Activated effector memory CD4-positive, alpha-beta T cell treated with anti-CD3 and anti-CD28 coated beads, Interleukin-2, amount 50 U/mL, for 16 hours (primary cell): ENCODE measurements around the gene CAMK1D.

Source experiments
- DNase-seq: peaks from one replicate; pipeline ENCODE4 v3.0.0-alpha.2; 2020

CAMK1D gene

DNA sequence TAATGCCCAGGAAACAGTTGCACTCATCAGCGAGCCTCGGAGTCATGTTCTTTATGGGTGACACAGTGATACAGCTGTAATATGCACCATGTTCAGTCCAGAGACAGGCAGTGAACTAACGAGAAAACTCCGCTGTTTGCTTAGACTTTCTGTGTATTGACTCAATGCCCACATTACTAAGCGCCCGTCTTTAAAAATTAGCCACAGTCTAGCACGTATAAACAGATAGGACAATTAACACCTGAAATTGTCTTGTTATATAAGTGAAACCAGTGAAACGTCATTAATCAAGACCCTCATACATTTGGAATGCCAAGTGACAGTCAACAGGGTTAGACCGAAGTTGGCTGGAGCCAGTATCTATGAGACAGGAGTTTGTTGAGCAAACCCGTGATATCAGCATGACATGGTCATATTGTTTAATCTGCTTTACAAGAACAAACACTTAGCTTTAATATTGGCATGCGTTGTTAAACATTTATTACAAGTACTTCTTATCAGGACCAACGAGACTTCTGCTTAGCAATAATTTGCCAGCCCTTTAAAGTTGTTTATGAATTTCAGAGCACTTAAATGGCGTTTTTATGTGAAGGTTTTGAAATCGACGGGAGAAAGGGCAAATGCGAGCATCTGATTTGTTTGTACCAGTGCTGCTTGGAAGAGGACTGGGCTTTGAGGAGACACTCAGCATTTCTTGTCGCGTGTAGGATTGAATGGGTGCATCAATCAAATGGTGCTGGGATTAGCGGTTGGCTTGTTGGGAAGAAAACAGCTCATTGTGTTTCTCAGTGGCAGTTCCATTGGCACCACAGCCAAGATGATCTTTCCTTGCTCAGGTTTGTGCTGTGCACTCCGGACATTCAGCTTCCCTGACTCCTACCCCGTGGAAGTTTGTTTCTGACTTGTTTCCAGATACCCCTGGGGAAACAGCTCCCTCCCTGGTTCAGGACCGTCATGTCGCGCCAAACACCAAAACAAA lies 56.3 kb downstream of the CAMK1D start:
- DNase-seq = no peak

DNA sequence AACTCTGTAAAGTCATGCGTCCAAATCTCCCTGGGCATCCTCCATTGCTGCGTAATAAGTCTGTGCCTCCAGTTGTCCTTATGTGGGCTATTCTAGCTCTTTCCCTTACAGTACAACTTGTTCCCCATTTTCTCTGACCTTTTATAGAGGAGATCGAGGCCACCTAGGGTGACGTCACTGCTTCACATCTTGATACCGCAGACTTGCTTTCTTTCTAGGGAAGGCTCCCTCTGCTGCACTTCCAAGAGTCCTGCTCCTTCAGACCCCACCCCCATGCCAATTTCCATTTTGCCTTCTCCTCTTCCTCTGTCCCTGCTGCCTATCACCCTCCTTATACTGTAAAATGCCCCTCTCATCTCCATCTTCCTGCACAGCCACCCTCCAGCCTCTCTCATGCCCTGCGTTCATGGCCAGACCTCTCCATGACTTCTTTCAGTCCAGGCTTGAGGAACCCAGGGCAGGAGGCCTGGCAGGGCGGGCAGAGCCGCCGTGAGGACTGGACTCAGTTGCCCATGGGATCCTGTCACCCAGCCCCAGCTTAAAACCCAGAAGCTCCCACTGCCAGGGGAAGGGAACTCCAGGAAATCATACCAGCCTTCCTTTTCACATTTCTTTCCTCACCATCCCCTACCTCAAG lies 57.5 kb downstream of the CAMK1D start:
- no peak for DNase-seq

DNA sequence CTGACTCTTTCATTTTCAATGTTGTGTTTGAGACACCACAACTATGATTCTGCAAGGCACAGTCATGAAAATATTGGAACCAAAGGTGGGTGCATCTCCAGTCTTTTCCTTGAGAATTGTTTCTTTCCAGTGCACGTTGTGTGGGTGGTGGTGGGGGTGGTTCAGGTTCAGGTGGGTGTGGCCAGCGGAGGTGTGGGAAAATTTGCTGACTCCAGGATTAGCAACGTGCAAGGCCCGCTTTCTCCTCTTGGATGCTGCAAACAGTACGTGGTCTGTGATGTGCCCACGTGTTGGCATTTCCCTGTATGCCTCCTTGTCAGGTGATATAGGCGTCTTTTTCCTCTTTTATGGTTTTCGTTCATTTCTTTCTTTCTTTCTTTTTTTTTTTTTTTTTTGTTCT lies 59.1 kb downstream of the CAMK1D start:
- no peak for DNase-seq

DNA sequence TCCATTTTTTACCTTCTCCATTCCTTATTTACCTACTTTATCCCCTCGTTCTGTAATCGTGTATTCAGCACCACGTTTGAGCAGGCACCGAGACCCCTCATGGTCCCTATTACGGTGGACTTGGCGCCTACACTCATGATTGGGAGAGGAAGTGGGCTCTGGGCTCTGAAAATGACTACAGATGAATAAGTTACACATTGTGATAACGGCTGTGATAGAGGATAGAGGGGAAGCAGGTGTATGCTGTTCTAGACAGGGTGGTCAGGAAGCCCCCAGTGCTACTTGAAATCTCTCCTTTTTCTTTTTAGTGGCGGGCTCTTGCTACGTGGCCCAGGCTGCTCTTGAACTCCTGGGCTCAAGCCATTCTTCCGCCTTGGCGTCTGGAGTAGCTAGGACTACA lies 59.8 kb downstream of the CAMK1D start:
- DNase-seq = no peak

DNA sequence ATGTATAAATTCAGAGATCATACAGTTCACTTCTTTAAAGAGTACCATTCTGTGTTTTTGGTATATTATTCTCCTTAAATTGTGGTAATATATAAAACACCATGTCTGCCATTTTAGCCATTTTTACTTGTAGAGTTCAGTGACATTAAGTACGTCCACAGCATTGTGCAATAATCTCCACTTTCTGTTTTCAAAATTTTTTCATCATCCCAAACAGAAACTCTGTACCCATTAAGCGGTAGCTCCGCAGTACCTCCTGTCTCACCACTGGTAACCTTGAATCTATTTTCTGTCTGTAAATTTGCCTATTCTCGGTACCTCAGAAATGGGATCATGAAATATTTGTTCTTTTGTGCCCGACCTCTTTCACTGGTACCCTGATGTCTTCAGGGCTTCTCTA lies 60.3 kb downstream of the CAMK1D start:
- DNase-seq = no peak

DNA sequence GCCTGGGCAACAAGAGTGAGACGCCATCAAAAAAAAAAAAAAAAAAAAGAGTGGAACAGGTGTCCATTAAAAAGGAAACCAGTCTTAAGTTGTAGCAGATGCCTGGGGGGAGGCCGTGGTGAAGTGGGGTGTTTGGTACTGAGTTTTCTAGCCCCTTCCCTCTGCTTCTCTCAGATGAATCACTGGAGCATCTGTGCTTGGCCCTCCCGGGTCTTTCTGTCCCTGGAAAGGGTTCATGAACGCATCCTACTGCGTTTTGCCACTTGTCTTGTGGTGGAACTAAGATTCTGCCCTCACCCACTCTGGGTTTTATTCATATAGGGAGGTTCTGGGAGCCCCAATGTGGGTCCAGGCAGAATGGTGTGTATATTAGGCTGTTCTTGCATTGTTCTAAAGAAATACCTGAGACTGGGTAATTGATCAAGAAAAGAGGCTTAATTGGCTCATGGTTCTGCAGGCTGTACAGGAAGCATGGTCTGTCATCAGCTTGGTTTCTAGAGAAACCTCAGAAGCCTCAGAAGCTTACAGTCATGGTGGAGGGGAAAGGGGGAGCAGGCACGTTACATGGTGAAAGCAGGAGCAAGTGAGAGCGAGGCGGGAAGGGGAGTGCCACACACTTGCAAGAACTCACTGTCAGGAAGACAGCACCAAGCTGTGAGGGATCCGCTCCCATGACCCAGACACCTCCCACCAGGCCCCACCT lies 63.5 kb downstream of the CAMK1D start:
- no peak for DNase-seq

DNA sequence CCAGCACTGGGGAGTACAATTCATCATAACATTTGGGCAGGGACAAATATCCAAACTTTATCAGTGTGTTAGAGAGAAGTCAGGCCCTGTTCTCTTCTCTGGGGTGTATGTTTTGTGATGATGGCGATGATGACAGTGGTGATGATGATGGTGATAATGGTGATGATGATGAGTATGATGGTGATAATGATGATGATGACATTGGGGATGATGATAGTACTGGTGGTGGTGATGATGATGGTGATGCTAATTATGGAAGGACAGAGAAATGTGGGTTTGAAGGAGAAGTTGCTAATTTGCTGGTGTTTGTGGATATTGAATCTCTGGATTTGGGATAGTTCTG lies 64.0 kb downstream of the CAMK1D start:
- no peak for DNase-seq

DNA sequence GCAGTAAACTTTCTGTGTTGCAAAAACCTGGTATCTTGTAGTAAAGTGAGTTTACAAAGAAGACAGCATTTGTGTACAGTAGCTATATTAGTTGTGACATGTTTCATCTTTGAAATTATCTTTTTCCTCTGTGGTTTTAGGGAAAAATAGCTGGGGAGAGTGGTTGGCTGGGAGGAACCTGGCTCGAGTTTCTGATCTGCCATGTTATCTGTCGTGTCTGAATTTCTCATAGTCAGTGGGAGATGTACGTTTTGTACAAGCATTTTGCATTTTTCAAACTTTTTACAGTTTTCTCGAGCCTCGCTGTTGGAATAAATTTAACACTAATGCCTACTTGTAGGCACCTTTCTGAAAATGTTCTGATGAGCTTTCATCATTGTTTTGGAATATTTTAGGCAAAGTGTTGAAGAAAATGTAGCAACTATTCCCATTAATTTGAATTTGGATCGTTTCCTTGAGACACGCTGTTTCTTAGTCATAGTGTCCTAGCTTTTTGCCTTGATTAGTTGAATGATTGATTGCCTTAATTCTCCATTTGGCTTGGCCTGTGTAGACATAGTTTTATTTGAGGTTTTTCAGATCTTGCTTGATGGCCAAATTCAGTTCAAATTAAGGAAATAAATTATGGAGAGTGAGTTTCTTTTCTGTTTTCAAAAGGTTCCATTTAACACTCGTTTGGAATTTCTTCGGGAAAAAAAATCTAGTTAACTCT lies 65.1 kb downstream of the CAMK1D start:
- no peak for DNase-seq

DNA sequence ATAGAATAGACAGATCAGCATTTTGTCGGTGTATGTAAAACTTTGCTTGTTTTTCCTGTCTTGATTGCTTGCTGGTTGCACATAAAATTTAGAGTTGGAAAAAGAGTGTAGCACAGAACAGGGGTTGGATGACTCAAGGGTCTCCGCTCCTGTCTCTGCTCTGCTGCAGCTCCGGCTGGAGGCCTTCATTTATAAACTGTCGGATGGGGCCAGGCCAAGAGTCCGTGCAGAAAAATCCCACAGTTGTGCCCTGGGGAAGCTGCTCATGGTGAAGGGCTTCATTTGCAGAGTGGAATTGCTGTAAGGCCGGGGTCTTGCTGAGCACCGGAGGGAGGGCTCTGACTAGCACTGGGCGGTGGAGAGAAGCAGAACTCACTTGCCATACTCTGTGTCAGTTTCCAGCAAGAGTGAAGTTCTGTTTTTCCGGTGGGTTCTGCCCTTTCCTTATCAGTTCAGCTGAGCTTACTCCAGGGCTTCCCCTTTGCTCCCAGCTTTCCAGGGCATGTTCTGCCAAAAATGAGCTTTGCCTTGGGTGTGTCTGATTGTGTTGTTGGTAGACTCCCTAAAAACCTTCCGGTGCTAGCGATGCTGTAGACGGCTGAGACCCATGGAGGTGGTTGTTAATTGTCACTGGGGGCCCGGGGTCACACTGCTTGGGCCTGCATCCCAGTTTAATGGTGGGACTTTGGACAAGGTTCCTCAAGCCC lies 67.2 kb downstream of the CAMK1D start:
- no peak for DNase-seq

DNA sequence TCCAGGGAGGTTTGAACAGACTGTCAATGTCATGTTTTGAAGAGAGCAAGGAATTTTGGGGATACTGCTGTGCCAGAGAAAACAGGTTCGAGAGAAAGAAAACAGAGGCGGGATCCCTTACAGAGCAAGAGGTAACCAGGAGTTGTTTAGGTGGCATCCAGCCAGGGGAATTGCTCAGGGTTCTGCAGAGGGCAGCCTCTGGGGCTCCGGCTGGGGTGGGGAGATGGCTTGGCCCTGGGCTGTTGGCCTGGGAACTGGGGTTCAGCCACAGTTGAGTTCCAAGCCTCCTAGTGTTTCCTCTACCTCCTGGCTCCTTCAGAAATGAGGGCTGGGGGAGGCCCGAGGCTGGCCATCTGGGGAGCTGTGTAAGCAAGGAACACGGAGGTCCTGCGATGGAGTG lies 68.0 kb downstream of the CAMK1D start:
- no peak for DNase-seq

DNA sequence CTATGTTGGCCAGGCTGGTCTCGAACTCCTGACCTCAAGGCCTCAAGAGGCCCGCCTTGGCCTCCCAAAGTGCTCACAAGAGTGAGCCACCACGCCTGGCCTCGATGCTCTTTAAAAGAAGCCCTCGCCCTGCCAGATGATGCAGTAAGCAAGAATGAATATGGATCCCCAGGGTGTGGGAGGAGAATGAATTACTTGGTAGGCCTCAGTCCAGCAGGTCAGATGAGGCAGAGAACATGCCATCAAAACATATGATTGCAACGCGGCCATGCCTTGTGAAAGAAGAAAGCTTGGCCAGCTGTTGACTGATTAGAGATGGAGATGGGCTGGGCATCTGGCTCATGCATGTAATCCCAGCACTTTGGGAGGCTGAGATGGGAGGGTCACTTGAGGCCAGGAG lies 68.7 kb downstream of the CAMK1D start:
- DNase-seq = no peak

DNA sequence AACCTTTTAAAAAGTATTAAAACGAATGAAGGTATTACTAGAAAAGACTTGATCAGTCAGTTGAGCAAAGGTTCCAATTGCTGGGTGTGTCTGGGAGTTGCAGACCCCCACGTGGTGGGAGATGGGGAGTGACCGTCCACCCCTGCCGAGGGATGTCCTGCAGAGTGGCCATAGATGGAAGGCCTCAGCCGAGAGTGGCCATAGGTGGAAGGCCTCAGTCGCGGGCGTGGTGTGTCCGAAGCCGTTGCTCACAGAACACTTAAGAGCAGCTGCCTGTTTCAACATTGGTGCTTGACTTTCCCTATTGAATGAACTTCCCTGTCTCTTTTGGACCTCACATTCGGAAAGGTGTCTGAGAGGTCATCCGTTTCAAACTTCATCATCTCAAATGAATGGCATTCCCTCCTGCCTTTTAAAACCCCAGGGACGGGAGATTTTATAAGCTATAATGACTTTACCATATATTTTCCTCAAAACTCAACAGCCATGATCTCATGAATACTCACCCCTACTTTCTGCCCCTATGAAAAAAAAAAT lies 69.4 kb downstream of the CAMK1D start:
- no peak for DNase-seq

DNA sequence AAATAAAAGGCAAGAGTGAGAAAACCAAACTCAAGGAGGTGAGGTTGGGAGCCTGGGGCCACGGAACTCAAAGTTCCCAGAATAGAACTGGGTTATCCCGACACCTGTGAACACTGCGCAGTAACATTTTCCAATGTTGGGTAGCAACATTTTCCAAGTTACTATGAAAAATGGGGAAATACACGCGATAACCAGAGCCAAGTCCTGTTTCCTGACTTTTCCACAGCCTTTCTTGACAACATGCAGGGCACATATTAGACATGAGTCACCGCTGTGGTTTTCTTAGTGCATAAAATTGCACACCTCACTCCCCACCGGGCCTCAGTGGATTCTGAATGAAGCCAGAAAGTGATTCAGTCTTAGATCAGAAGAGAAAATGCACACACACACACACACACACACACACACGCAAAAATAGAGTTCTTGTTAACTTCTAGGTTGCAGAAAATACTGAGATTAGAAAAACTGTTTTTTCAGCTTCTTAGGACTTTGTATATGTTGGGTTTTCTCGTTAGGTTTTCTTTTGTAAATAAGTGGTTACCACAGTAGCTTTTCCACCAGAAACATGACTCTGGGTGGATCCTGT lies 70.0 kb downstream of the CAMK1D start:
- DNase-seq = peak; percentile 85

DNA sequence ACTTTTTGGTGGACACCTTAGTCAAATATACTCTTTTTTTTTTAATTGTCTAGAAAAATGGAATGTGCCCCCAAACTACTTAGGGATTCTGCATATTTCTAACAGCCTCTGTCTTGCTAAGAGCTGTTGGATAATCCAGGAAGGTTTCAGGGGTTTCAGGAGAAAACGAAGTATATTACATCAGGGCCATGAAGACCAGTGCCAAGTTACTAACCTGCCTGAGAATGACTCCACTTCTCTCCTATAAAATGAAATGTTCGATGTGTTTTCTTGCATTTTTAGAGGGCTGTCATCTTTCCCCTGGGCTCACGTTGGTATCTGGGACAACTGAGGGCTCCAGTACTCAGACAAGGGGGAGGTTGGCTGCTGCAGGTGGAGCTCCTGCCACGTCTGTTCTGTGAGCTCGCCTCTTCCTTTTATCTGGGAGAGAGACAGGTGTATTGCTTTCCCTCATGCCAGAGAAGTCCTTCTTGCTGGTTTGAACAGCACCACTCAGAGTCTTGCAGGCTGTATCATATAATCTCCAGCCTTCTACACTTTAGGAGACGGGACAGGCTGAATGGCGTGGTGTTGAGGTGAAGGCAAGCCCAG lies 71.3 kb downstream of the CAMK1D start:
- DNase-seq = no peak

DNA sequence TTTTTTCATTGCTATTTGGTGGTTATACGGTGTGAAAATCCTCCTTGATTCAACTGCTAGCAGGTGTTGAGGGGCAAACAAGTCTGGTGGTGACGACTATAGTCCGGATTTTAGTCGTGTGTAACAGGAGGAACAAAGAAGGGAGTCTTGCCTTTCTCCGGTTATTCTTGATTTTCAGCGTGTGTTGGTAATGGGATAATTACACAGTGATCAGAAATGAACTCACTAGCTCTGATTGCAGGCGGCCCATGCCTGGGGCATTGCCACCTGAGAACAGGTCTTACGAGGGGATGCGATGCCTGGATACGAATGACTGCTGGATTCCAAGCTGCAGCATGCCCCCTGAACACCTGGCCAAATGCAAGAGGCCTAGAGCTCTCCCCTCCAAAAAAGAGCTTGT lies 72.8 kb downstream of the CAMK1D start:
- no peak for DNase-seq

DNA sequence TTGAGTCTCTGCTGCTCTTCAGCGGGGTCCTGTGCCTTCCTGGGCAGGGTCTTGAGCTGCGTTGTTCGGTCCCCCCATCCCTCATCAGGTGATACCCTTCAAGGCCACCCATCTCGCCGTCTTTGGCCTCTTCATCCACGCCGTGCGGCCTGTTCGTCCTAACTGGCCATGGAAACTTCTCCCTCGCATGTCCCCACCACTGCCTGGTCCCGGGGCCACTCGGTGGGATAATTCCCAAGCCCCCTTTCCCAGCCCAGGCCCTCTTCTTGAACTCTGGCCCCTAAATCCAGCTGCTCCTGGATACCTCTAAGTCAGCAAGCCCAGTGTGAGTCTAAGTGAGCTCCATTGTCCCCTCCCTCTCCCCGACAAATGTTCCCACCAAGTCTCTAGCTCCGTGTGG lies 74.5 kb downstream of the CAMK1D start:
- no peak for DNase-seq

DNA sequence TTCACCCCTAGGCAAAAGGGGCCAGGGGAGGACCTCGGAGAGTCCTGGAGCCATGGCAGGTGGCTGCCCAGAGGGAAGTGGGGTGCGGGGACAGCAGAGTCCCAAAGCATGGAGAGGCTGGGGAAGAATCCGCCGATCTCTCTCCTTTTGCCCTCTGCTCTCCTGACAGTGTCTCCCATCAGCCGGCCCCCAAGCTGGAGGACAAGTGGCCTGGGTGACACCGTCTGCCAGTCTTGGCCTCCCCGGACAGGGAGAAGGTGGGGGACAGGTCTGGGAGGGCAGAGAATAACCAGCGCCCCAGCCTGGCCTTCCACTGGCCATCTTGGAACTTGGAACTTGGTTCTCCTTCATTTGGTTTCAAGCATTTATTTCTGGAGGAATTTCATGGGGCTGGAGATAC lies 77.9 kb downstream of the CAMK1D start:
- no peak for DNase-seq

DNA sequence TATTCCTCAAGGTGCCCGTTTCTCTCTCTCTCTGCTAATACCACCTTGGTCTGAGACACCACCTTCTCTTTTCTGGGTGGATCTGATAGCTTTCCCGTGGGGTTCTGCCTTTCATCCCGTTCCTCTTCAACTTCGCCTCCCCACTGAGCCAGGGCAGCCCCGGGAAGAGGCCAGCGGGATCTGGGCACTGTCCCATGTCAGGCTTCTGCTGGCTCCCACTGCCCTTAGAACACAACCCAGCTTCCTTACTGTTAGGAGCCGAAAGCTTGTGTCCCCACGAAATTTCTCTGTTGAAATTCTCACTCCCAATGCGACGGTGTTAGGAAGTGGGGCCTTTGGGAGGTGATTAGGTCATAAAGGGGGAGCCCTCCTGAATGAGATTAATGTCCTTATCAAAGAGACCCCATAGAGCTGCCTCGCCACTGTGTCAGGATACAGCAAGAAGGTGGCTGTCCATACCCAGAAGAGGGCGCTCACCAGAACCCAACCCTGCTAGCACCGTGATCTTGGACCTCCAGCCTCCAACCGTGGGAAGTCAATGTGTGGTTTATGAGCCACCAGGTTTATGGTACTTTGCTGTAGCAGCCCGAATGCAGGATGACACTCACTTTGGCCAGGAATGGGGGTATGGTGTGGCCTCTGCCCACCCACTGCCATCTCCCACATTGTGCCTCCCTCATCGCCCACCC lies 79.2 kb downstream of the CAMK1D start:
- no peak for DNase-seq

DNA sequence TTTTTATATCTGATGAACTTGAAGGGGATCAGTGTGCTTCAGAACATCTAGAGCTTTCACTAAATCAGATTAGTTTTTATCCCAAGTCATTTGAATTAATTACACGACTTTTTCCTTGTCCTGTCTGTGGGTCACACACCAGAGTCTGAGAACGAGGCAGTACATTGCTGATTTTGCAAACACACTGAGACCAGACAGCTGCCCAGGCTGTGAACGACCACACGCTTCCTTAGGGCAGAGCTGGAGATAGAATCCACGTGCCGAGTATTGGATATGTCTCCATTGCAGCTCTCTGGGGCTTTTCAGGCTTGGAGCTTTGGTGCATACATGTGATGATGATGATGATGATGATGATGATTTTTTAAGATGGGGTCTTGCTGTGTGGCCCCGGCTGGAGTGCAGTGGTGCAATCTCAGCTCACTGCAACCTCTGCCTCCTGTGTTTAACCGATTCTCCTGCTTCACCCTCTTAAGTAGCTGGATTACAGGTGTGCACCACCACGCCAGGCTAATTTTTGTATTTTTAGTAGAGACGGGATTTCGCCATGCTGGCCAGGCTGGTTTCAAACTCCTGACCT lies 81.1 kb downstream of the CAMK1D start:
- DNase-seq = no peak
